ENCODE measurements around the gene CEP128.

Gene CEP128

GRCh38 chr14:80545935-80546854, 395.3 kb downstream of the CEP128 start:
- H3K4me3 ChIP-seq (ENCODE audit: low read depth, low read length), result no peak overlapping the region
- no peak for TF ChIP-seq CTCF (IDR thresholded peaks at IDR 0.05; ENCODE audit: low read depth, low read length)

- no peak overlapping the region for H3K4me3 ChIP-seq (ENCODE audit: low read depth, low read length)
- no peak for TF ChIP-seq CTCF (IDR thresholded peaks at IDR 0.05; ENCODE audit: low read depth, low read length)
These were observed 397.2 kb downstream of the CEP128 start for GRCh38 chr14:80544366-80544765.

GRCh38 chr14:80543211-80543610, 398.3 kb downstream of the CEP128 start:
- no peak for TF ChIP-seq CTCF (IDR thresholded peaks at IDR 0.05; ENCODE audit: low read depth, low read length)
- no peak overlapping the region for H3K4me3 ChIP-seq (ENCODE audit: low read depth, low read length)

GRCh38 chr14:80538633-80539375, 402.7 kb downstream of the CEP128 start:
- H3K4me3 ChIP-seq (ENCODE audit: low read depth, low read length), result no peak overlapping the region
- no peak for TF ChIP-seq CTCF (IDR thresholded peaks at IDR 0.05; ENCODE audit: low read depth, low read length)

GRCh38 chr14:80537626-80538025, 403.9 kb downstream of the CEP128 start:
- no peak for TF ChIP-seq CTCF (IDR thresholded peaks at IDR 0.05; ENCODE audit: low read depth, low read length)

GRCh38 chr14:80536456-80536855, 405.1 kb downstream of the CEP128 start:
- no peak for TF ChIP-seq CTCF (IDR thresholded peaks at IDR 0.05; ENCODE audit: low read depth, low read length)
- no peak overlapping the region for H3K4me3 ChIP-seq (ENCODE audit: low read depth, low read length)

More at GRCh38 chr14:80537626-80538025, 403.9 kb downstream of the CEP128 start:
- no peak overlapping the region for H3K4me3 ChIP-seq (ENCODE audit: low read depth, low read length)

GRCh38 chr14:80535171-80535570, 406.4 kb downstream of the CEP128 start:
- no peak for TF ChIP-seq CTCF (IDR thresholded peaks at IDR 0.05; ENCODE audit: low read depth, low read length)
- H3K4me3 ChIP-seq (ENCODE audit: low read depth, low read length), result no peak overlapping the region
